HG02943 (cell line): ENCODE results near the gene CFAP45.

ENCODE experiments used
- ATAC-seq: cut with Tn5 transposase; IDR thresholded peaks from one replicate; pipeline ENCODE4 v1.9.1; 2021; ENCODE audit warnings: mild to moderate bottlenecking, low read depth, moderate library complexity; ENCODE audit not compliant: unreplicated experiment

Gene CFAP45

DNA sequence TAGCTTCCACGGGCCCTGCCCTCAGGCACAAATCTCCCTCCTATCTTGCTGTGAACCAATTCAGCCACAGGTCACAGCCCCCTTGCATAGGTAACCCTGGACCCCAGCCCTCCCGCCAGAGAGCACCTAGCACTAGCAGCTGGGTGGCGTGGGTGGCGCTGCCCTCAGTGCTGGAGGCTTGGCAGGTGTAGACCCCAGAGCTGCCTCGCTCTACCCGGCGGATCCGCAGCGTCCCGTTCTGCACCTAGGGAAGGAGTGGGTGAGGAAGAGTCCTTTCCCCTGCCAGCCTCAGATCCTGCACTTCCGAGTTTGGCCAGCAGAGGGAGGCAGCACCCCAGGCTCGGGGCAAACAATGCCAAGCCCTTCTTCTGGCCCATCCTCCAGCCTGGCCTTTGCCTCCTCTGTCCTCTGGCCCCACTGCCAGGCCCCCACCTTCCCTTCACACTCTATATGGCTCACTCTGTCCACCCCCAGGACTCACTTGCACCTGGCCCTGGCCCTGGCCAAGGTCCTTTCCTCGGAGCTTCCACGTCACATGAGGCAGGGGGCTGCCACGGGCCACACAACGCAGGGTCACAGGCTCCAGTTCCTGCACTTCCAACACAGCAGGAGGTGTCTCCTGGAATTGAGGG is 36.4 kb upstream of the CFAP45 start:
- ATAC-seq = no peak

DNA sequence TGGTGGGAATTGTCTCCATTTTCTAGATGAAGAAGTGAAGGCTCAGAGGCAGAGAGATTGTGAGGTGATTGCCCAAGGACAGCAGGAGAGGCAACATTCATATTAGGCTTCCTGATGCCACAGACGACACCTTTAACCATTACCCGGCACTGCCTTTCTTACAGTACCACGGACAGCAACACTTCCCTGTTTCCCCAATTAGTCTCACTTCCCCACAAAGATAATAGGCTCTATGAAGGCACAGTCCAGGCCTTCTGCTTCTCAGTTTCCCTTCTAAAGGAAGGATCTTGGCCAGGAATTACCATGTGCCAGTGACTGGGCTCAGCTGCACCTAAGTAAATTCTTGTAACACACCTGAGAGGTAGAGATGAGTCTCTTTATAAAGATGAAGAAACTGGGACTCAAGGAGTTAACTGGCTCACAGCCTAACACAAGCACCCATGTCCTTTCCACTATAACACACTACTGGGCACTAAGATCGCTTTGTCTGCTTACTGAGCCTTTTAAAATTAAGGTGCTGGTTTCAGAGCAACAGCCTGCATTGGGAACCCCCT is 35.8 kb upstream of the CFAP45 start:
- ATAC-seq = no peak

DNA sequence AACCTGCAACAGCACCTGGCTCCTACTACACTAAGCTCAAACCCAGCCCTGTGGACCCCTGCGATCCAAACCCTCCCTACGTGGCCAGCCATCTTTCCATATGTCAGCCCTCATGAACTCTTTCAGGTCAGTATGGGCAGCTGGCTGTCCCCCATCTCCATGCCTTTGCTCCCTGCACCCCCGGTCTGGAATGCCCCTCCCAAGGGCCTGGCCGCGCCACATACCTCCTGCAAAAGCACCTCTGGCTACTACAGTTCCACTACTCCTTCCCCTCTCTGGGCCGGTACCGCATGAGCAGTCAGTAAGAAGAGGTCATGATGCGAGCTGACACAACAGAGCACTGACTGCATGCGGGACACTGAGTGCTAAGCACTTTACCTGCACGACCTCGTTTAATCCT is 35.3 kb upstream of the CFAP45 start:
- no peak for ATAC-seq

DNA sequence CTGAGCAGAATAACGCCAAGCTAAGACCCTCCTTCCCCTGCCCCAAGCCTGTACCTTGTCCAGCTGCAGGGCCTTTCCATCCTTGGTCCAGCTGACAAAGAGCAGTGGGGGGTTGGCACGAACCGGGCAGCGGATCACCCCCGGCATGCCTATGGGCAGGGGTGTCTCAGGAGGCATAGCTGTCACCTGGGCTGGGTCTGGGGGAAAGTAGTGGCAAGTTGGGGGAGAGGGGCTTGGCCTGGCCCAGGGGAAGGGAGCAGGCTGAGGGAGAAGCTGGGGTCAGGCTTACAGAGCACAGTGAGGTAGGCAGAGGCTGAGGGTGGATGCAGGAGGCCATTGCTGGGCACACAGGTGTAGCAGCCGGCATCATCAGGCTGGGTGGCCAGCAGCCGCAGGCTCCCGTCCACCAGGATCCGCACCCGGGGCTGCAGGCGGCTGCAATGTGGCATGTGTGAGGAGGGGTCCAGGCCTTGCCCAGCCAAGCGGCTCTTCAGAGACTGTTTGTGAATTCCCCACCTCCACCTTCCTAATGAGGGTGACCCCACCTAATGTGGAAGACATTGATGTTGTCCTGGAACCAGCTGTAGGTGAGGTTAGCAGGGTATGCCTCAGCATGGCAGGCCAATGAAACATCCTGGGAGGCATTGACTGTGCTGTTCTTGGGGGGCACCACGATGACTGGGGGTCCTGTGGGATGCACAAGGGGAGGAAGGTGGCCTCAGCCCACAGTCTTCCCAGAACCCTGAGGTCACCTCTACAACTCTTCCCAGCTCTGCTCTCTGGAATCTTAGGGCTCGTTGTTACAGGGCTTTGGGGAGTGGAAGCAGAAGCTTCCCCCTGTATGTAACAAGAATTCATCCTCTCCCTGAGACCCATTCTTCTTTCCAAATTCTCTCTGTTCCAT is 34.4 kb upstream of the CFAP45 start:
- no peak for ATAC-seq

DNA sequence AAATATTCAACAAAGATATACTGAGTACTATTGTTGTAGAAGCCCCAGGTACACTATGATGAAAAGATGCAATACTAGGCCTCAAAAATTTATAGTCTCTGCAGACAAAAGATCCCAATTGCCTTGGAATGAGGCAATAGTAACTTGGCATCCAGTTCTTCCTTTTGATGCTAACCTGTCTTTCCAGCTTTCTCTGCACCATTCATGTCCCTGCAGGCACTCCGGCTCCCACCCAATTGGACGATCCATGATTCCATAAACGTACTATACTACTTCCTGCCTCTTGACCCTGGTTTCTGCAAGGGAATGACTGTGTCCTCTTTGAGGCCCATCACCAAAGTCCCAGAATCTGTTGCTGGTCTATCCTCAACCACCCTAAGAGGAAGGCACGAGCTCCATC is 33.4 kb upstream of the CFAP45 start:
- ATAC-seq = no peak

DNA sequence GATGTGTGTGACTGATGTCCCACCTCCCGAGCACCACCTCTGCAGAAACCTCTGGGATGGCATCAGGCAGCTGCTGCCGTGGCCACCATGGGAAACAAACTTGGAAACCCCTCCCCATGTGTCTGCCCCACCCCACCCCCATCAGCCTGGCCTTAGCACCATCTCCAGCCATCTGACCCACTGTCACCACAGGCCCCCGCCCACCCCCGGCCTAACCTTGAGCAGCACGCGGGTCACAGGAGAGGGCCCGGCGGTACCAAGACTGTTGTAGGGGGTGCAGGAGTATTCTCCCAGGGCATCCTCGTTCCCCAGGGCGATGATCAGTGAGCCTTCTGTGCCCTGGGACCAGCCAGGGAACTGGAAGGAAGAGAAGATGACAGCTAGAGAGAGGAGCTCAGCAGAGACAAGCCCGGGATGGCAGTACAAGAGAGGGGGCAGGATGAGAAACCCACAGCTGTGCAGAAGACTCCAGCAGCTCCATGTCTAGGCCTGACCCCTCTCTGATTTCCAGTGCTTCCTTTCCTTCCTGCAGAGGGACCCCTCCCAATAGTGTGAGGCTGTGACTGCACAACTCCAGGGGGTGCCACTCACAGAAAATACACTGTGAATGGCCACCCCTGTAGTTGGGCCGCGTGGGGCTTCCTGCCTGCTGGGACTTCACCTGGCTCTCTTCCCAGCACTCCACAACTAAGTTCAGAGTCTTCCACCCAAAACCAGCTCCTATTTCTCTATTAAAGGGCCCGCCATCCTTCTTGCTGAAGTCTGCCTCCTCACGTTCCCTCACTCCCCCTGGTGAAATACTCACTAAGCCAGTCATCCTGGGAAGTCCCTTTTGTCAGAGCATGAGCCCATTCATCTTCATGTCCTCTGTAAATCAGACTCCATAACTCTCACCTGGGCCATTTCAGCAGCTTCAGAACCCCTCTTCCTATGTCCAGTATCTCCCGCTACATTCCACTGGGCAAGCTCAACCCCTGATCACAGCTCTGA is 32.6 kb upstream of the CFAP45 start:
- ATAC-seq = no peak

DNA sequence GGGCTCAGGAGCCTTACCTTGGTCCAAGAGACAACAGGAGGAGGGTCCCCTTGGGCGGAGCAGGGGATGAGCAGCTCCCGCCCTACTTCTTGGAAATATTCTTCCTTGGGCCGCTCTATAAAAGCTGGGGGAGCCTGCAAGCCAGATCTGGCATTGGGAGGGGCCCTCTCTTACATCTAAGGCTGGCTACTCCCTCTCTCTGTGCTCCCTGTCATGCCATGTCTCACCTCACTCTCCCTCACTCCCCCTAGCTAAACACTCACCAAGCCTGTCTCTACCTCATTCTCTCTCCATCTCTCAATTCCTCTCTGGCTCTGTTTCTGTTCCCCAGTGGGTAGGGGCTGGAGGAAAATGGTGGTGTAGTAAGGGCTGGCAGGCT is 31.8 kb upstream of the CFAP45 start:
- ATAC-seq = no peak

DNA sequence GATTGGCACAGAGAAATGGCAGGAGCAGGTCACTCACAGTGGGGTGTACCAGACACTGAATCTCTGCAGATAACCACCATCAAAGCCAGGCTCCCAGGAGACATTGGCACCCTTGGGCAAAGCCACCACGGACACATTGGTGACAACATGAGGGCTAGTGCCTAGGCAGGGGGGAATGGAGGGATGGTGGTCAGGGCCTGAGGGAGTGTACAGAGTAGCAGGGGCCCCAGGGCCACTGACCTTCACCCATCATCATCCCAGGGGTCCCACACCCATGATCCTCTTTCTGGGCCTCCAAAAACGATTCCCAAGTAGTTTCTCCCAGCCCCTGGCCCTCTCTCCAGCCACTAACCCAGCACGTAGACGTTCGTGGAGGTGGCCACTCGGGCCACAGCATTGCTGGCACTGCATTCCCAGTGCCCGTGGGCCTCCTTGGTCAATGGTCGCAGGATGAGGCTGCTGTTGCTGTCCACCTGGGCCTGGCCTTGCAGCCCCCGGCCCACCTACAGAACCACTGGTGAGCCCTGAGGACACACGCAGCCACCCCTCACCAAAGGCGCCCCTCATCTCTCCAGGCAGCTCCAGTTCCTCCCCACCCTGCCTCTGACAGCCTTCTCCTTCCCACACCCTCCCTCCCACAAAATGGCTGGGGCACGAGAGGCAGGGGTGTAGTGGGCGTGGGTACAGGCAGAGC is 31.3 kb upstream of the CFAP45 start:
- no peak for ATAC-seq

DNA sequence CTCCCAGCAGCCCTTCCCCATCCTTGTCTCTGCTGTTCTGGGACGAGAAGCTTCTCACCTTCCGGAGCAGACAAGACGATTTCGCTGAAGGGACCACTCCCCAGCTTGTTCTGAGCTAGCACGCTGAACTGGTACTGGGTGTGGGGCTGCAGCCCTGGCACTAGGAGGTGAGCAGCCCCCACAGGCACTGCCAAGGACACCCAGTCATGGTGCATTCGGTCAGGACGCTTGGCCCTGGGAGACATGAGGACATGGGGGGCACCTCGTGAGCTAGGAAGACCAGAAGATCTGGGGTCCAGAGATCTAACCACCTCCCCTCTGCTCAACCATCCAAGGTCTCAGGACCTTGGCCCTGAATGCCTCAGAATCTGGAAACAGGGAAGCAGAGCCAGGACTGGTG is 30.7 kb upstream of the CFAP45 start:
- ATAC-seq = no peak

DNA sequence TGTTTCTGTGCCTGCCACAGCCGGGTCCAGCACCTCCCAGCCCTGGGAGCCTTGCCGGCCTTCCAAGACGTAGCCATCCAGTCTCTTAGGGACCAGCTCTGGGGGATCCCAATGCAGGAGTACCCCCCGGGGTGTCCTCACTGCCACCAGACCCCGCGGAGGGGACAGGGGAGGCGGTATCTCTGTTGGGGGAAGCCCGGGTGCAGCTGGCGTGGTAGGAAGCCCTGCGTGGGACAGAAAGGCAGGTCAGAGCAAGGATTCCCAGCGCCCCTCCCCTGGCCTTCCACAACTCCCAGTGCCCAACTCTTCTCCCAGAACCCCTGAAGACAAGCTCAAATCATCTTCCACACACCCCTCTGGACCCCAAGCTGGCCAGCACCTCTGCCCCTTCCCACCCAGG is 30.3 kb upstream of the CFAP45 start:
- no peak for ATAC-seq

DNA sequence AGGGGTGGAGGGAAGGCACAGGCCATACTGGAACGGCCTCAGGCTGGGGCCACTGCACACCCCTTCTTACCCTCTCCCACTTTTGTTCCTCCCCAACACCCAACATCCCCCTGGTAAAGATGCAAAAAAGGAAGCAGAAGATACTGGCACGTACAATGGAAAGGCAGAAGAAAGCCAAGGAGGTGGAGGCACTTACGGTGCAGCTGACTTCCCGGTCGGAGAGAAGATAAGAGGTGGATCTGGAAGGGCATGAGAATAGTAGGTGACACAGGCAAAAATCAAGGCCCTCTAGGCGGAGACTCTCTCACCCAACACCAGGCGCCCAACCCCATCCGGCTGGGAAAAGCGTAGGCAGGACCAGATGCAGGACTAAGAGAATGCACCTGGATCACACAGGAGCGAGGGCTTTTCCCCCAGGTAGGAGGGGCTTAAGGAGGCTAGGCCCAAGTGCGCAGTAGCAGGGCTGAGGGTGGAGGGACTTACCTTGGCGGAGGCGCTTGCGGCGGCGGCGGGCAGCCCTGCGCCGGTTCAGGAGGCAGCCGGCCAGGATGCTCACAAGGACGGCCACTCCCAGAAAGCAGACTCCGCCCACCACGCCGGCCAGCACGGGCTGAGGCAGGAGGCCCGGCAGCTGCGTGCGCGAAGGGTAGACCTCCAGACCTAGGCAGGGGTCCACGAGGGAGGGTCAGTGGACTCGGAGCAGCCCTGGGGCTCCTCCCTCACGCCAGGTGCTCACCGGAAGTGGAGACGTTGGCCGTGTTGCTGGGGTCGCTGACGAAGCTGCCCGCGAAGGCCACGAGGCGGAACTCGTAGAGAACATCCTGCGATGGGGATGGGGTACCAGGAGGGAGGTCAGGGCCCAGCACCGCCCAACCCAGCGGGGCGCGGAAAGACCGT is 29.4 kb upstream of the CFAP45 start:
- no peak for ATAC-seq

DNA sequence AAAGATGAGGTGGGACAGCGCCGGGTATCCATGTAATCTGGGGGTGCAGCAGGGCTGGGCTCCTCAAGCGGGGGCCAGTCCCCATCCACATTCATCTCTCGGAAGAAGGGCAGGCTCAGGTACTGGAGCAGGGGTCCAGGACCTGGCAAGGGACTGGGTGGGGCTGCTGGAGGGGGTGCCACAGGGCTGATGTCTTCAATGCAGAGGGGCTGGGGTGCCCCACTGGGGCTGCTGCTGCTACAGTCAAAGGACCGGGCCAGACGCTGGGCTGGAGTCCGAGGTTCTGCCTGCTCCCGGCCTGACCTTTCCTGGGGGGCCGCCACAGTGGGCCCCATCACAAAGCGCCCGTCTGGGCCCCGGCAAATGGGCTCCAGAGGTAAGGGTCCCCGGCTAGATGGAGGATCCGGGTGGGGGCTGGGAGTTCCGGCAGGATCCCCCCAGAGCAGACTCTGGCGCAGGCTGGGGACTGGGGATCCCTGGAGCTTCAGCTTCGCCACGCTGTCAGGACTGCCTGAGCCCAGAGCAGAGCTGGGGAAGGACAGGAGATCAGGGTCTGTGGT is 28.6 kb upstream of the CFAP45 start:
- no peak for ATAC-seq

DNA sequence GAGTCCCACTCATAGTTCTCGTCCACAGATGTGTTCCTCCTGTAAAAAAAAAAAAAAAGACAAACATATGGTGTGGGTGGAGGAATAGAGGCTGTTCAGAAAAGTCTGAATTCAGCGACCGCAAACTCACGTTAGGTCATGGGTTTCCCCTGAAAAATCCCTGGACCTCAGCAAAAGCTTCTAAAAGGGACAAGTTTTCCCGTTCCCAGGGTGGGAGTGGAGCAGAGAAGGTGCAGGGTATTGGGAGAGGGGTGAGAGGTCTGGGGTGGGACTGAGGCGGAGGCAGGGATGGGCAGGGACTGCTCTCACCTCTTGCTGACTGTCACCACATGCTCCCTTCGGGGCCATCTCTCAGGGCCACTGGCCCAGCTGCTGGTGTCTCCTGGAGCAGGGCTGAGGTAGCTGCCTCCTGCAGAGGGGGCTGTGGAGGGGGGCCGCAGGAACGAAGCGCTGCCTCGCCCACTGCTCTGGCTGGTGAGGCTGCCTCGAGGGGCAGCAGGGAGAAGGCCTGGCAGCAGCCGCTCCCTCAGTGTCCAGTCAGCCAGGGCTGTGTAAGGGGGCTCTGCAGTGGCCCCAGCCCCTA is 28.0 kb upstream of the CFAP45 start:
- ATAC-seq = no peak

DNA sequence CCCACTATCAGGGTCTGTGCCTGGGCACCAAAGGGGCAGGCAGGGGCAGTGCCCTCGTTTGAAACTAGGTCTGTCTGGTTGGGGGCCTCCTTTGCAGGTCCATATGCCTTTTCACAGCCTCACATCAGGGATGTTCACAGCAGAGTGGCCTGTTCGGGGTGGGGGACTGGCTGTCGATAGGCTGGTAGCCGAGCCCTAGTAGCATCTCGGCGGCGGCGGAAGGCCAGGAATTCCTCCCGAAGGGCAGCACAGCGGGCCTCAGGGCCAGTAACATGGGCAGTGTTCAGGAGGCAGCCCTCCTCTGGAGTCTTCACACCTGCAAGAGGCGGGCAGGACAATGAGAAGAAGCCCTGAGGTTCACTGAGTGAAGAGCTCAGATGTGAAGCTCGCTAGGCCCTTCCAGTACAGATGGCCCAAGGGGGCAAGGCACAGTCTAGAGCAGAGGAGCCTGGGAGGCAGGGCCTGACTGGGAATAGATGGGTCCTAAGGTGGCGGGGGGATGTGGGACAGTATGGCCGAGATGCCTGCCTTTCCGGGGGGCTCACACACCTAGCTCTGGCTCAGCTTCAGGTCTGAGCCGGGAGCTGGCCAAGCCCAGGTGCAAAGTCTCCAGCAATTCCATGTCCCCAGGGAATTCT is 27.4 kb upstream of the CFAP45 start:
- no peak for ATAC-seq

DNA sequence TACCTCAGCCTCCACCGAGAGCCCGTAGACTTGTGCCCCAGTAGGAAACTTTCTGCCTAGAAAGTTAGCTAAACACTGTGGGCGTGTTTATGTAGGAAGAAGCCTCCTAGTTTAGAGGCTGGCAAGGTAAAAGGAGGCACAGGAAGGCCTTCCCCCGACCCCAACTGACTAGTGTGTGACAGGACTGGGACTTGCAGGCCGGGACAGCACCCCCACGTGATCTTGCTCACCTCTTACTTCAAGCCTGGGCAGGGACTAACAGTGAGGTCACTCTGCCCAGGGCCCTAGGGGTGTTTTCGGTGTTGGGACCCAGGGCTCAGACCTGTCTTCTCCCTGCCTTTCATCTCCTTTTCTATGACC is 25.7 kb upstream of the CFAP45 start:
- ATAC-seq = no peak

DNA sequence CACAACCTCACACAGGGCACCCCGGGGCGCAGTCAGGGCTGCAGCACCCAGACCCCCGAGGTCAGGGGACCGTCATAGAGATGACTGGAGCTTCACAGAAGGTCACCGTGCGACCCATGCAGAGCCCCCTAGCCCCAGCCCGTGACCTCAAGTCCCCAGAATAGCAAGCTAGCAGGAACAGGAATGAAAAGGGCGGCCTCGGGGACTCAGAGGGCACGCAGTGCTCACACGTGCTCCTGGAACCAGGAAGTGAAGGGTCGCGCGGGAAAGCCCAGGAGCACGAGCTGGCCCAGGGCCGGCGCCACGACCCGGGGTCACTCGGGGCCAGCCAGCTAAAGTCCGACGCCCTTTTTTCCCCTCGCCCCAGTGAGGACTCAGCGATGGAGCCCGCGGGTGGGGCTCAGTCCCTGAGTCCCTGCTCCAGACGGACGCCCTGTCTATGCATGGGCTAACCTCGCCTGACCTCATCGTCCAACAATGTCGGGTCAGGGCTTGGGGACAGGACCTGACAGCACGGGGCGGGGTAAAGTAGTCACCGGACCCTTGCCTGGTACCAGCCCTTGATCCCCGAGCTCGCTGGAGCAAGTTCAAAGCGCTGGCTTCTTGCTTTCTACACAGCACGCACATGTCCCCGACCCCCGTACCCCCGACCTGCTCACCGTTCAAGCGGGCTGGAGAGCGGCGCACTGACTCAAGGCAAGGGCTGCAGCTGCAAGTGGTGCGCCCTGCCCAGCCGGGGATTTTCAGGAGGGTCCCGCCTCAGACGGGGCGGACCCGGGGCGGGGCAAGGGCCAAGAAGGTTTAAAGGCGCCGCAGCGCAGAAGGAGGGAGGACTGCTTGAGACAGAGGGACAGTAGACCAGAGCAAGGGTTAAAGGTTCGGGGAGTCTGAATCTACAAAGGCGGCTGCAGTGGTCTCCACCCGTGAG is 25.1 kb upstream of the CFAP45 start, which contains the start of gene TAGLN2:
Gene TAGLN2 (minus strand): TSS at position 717 of the 928 bp plus-strand sequence. CDS start 4,998 bp downstream, outside the sequence.
- ATAC-seq = peak; percentile 59
